LNCaP clone FGC (cell line): ENCODE measurements around the gene RBP5.

ENCODE experiments used
- DNase-seq: peaks from one replicate; pipeline ENCODE4 v3.0.0-alpha.2; 2011; ENCODE audit warnings: low read depth
- H3K4me3 ChIP-seq: 2 replicates; pipeline ENCODE4 v1.5.1; 2011; ENCODE audit warnings: mild to moderate bottlenecking, low read depth, low read length, control low read depth
- TF ChIP-seq, protein P1 (sequence below): IDR thresholded peaks from 2 replicates; pipeline ENCODE4 v1.5.1; 2012; ENCODE audit warnings: mild to moderate bottlenecking; ENCODE audit not compliant: control insufficient read depth, insufficient read depth; ENCODE audit errors: extremely low read depth

RBP5 gene

DNA sequence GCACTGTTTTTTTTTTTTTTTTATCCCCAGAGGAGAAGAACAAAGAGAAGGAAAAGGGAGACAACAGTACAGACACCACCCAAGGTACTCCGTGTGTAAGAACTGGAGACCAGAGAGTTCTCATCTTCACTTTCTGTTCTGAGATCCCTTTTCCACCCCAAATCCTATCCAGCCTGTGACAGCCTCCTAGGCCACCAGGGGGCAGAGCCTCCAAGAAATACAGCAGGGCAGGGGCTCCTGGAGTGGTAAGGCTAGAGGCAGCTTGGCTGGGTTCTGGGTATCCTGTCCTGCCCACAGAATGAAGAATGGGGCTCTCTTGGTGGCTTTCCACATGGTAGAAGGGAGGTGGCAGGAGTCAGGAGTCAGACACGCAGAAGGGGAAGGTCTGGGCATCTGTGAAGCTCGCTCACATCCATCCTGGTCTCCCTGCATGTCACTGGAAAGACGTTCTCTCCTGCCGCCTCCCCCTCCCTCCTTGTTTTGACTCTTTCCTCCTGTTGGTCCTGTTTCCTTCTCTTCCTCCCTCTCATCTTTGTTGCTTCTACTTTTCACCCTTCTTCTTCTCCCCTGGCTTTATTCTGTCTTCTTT lies 13.5 kb upstream of the RBP5 start:
- TF ChIP-seq, protein P1, sequence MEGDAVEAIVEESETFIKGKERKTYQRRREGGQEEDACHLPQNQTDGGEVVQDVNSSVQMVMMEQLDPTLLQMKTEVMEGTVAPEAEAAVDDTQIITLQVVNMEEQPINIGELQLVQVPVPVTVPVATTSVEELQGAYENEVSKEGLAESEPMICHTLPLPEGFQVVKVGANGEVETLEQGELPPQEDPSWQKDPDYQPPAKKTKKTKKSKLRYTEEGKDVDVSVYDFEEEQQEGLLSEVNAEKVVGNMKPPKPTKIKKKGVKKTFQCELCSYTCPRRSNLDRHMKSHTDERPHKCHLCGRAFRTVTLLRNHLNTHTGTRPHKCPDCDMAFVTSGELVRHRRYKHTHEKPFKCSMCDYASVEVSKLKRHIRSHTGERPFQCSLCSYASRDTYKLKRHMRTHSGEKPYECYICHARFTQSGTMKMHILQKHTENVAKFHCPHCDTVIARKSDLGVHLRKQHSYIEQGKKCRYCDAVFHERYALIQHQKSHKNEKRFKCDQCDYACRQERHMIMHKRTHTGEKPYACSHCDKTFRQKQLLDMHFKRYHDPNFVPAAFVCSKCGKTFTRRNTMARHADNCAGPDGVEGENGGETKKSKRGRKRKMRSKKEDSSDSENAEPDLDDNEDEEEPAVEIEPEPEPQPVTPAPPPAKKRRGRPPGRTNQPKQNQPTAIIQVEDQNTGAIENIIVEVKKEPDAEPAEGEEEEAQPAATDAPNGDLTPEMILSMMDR: peak; percentile 76
- DNase-seq: no peak

DNA sequence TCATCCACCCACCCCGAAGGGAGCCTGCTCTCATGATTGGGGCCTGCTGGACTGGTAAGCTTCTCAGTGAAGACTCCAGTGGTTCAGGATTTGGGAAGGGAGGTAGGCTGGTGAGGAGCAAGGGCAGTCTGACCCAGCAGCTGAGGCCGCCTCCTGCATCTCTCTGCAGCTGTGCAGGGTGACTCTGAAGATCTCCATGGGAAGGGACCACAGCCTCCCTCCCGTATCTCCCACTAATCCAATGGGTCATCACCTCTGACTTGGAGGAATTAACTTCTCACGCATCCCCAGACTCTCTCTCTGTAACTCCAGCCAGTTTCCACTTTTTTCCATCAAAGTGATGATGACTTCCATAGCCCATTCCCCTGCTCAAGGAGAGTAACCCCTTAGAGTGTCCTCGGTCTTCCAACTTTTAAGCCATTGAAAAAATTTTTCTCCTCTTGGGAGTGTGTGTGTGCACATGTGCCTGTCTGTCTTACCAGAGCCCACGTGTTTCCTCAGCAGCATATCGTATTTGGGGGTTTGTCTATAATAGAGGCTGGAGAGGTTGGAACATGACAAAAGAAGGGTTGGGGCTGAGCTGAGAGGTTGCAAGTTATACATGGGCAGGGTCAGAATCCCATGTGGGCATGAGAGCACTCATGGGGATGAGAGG lies 12.8 kb upstream of the RBP5 start:
- TF ChIP-seq, protein P1: no peak
- DNase-seq: no peak
- H3K4me3 ChIP-seq: no peak overlapping the region

More for the DNA sequence above, 13.5 kb upstream of the RBP5 start:
- no peak overlapping the region for H3K4me3 ChIP-seq

DNA sequence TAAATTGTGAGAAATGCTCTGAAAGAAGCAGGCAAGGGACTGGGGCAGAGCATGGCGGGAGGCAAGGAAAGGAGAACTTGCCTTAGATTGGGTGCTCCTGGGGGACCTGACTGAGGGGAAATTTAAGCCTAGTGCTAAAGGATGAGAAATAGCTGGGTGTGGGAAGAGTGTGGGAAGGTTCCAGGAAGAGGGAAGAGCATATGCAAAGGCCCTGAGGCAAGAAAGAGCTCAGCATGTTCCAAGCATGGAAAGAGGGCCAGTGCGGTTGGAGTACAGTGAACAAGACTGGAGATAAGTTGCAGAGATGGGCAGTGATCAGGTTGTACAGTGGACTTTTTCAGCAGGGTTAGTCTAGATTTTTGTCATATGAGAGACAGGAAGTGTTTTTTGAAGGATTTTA lies 10.5 kb upstream of the RBP5 start:
- TF ChIP-seq, protein P1: no peak
- H3K4me3 ChIP-seq: no peak overlapping the region

DNA sequence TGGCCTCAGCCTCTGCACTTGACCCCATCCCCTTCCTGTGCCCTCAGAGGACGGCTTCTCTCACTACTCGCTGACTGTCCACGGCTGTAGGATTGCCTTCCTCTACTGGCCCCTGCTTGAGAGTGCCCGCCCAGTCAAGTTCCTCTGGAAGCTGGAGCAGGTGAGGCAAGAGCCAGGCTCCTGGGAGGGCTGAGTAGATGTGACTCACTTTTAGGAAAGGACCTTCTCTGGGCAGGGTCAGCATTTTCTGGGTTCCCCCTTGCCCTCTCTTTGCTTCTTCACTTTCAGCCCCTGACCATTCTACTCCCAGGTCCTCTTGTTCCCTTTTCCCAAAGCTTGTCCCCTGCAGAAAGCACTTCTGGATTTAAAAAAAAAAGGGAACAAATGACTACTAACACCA lies 9.2 kb upstream of the RBP5 start:
- H3K4me3 ChIP-seq: no peak overlapping the region
- TF ChIP-seq, protein P1: no peak
- DNase-seq: no peak

More for the DNA sequence above, 10.5 kb upstream of the RBP5 start:
- no peak for DNase-seq

DNA sequence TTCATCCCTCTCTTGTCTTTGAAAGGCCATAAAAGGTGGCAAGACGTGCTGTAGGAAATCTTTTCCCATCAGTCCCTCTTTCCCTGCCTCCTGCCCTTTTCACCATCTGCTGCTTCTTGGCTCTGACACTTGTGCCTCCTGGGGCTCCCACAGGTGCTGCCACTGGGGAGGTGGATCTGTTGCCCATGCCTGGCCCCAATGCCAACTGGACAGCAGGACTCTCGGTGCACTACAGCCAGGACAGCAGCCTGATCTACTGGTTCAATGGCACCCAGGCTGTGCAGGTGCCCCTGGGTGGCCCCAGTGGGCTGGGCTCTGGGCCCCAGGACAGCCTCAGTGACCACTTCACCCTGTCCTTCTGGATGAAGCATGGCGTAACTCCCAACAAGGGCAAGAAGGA lies 8.0 kb upstream of the RBP5 start:
- H3K4me3 ChIP-seq: no peak overlapping the region
- TF ChIP-seq, protein P1: no peak
- DNase-seq: no peak

DNA sequence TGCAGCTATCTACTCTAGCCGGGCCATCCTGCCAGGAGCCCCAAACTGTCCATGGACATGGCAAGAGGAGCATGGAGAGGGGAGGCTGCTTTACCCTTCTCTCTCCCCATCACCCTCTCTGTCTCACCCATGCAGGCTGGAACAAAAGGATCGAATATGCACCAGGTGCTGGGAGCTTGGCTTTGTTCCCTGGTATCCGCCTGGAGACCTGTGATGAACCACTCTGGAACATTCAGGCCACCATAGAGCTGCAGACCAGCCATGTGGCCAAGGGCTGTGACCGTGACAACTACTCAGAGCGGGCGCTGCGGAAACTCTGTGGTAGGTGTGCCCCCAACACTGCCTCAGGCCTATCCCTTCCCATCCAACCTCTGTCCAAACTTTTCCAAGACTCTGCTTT lies 7.4 kb upstream of the RBP5 start:
- no peak overlapping the region for H3K4me3 ChIP-seq
- TF ChIP-seq, protein P1: no peak
- DNase-seq: no peak
